Astrocyte (in vitro differentiated cells and primary cell): ENCODE measurements around the gene EPN2.
"Not testable (repeated sequence)": the region's sequence is repeated elsewhere in the genome, so short reads cannot be mapped to it uniquely, and the experiment has no call there.

Experiments
- CTCF ChIP-seq: IDR thresholded peaks from 2 replicates; pipeline ENCODE4 v1.5.1; 2011; ENCODE audit warnings: low read depth, mild to moderate bottlenecking, inconsistent platforms, low read length, moderate library complexity; ENCODE audit not compliant: insufficient read depth
- EZH2 ChIP-seq: IDR thresholded peaks from 2 replicates; pipeline ENCODE4 v1.6.1; 2012; ENCODE audit warnings: mild to moderate bottlenecking, low read length, inconsistent platforms; ENCODE audit not compliant: insufficient read depth

GRCh38 chr17:19220195-19220594 is 17.0 kb upstream of the EPN2 start:
- TF ChIP-seq CTCF, EZH2: not testable (repeated sequence)
